ENCODE results near the gene RNF167. TPM values are rescaled to one million over a fixed set of nuclear protein-coding genes. Genes with fewer than 3 reads are reported as not detected.
A peak's percentile ranks its signal among the peaks of the same experiment; 100 is the strongest.

The RNF167 gene
- polyA plus RNA-seq, 3 donors: 136 to 139 (median 137) TPM

DNA sequence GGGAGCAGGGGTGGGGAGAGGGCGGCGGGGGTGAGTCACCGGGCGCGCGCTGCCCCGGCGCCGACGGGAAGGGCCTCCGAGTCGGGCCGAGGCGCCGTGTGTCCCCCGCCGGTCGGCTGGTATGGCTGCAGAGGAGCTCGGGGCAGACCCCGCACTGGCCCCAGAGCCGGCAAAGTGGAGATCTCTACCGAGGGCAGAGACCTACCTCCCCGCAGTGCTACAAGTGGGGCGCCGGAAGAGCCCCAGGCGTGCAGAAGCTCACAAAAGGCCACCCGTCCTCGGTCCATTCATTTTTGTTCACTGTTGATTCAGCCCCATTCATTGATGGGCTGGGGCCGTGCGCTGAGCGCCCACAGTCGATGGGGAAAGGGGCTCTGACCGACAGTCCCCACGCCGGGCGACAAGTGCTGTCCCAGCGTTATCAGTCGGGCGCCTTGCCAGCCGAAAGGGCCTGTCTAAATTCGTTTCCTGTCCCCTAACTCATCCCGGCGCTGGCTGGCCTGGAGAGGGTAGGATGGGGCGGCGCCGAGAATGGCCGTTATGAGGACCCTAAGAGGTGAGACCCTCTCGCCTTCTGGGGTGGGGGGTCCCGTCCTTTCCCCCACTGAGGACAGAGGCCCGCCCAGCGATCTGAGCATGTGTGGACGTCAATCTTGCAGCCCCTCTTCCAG is 10.1 kb downstream of the RNF167 start:
- no peak for DNase-seq (ENCODE audit: low read depth in 3 of 3, low spot score in 2 of 3)

DNA sequence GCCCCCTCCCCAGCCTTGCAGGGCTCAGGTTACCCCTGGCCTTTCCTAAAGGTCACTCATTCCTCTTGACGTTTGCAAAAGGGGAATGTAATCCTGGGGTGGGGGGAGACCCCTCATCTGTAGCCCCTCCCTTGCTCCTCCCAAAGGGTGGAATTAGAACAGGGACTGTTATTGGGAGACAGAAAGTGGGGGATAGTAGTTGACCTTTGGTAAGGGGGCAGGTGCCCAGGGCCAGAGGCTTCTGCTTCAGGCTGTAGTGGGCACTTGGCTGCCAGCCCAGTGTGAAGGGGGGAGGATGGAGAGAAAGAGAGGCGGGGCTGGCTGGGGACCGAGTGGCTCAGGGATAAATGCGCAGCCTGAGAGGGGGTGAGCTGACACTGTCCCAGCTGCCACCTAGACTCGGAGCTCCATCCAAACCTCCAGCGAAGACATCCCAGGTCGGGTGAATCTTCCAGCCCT is 10.7 kb downstream of the RNF167 start, which contains the start of gene ENO3:
Gene ENO3, plus strand, starts transcription at position 374 of the 459 bp plus-strand sequence. CDS start 711 bp downstream, outside the sequence.
- DNase-seq (ENCODE audit: low read depth in 3 of 3, low spot score in 2 of 3): no peak

DNA sequence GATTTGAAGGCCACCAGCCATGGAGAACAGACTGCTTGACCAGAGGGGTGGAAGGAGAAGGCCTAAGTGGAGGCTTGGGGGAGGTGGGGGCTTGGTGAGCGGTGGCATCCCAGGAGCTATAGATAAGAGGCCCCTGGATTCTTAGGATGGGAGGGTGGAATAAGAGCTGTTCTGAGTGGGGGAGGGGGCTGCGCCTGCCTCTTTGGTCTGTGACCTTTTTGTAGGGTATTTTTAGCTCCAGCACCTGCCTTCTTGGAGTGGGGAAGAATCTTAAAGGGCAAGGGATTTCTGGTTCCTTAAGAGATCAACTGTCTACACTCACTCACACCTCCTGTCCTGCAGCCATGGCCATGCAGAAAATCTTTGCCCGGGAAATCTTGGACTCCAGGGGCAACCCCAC is 11.4 kb downstream of the RNF167 start:
- no peak for DNase-seq (ENCODE audit: low read depth in 3 of 3, low spot score in 2 of 3)

DNA sequence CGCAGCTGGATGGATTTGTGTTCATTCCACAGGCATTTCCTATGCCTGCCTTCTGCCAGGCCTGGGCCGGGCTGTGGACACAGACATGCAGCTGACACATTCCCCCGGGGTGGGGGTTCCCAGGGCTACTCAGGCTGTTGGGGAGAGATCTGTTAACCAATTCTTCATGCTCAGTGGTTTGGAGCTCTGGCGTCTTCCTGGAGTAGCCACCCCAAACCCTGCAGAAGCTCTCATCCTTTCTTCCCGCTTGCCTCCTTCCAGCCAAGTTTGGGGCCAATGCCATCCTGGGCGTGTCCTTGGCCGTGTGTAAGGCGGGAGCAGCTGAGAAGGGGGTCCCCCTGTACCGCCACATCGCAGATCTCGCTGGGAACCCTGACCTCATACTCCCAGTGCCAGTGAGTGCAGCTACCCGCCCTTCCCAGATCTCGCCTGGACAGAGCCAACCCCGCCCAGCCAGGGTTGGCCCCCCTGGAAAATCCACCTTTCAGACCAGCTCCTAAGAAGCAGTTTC is 13.4 kb downstream of the RNF167 start:
- no peak for DNase-seq (ENCODE audit: low read depth in 3 of 3, low spot score in 2 of 3)

DNA sequence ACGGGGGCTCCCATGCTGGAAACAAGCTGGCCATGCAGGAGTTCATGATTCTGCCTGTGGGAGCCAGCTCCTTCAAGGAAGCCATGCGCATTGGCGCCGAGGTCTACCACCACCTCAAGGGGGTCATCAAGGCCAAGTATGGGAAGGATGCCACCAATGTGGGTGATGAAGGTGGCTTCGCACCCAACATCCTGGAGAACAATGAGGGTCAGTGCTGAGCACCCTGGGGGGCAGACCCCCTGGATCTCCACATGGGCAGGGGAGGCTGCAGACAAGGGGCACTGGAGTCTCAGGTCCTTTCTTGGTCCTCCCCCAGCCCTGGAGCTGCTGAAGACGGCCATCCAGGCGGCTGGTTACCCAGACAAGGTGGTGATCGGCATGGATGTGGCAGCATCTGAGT is 15.0 kb downstream of the RNF167 start:
- no peak for DNase-seq (ENCODE audit: low read depth in 3 of 3, low spot score in 2 of 3)

DNA sequence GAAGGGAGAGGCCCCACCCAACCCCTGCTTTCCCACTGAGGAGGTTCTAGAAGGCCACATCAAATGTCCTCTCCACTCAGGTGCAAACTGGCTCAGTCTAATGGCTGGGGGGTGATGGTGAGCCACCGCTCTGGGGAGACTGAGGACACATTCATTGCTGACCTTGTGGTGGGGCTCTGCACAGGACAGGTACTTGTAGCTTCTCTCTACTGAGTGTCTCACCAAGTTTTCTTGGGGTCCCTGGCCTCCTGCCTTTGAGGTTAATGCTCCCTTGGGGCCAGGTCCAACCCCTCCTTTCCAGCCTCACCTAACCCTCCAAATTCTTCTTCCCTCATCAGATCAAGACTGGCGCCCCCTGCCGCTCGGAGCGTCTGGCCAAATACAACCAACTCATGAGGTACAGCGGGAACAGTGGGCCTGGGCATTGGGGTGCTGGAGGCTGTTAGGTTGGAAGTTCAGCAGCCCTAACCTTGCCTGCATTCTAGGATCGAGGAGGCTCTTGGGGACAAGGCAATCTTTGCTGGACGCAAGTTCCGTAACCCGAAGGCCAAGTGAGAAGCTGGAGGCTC is 16.5 kb downstream of the RNF167 start:
- no peak for DNase-seq (ENCODE audit: low read depth in 3 of 3, low spot score in 2 of 3)

DNA sequence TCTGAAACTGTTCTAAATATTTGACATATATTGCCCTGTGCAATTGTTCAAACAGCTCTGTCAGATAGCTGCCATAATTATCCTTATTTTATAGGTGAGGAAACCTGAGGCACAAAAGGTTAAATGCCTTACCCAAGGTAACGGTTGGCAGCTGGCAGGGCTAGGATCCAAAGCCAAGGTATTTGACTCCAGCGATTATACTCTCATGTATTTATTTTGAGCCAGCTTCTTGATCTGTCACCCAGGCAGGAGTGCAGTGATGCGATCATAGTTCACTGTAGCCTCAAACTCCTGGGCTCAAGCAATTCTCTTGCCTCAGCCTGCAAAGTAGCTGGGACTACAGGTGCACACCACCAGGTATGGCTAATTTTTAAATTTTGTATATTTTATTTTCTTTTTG is 18.0 kb downstream of the RNF167 start:
- no peak for DNase-seq (ENCODE audit: low read depth in 3 of 3, low spot score in 2 of 3)

DNA sequence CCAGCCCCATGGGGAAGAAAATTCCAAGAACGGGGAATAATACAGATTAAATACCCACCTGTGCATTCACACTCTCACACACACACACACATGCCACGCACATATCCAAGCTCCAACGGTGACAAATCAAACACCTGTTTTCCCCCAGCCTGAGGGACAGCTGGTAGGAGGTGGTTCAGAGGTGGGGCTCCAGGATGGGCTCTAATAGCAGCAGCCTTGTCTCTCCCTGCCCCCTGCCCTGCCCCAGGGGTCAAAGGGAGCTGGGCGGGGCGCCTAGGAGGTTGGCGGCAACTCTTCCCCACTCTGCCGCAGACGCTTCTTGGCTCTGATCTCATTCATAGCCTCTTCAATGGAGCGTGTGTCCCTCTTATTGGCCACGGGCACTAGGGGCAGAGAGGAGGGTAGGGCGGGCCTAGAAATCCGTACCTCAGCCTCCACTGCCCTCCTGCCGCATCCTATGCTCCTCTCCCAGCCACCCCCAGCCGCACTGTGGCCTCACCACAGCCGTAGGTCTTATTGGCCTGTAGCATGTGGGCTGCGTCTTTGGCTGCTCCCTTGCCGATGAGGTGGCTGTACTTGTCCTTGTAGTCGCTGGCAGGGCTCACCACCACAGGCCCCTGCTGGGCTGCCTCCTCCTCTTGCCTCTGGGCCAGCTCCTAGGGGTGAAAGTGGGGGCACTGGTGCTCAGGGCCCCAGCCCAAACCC is 19.3 kb downstream of the RNF167 start:
- DNase-seq (ENCODE audit: low read depth in 3 of 3, low spot score in 2 of 3): no peak

DNA sequence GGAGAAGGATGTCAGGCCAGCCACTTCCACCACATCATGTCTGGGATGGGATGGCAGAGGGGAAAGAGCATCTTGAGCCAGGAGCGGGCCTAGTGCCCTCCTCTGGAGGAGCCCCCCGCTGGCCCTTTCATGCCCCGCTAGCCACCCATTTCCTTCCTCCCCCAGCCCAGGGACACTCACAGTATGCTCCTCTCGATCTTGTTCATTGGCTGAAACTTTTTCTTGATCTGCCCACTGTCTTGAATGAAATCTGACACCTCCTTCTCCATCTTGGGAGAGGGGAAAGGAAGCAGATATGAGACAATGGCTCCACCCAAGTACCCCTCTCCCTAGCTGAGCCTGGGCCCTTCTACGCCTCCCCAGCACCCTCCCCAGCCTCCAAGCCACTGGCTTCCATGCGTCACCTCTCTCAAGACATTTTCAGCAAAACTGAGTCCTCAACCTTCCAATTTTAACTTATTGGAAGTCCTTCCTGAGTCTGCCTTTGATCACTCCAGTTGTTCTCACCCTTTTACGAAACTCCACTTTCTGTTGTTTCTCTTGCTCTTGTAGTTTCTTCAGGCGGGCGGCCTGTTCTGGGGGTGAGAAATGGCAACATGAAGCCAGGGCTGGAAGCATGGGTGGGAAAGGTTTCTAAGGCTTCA is 20.3 kb downstream of the RNF167 start:
- no peak for DNase-seq (ENCODE audit: low read depth in 3 of 3, low spot score in 2 of 3)

DNA sequence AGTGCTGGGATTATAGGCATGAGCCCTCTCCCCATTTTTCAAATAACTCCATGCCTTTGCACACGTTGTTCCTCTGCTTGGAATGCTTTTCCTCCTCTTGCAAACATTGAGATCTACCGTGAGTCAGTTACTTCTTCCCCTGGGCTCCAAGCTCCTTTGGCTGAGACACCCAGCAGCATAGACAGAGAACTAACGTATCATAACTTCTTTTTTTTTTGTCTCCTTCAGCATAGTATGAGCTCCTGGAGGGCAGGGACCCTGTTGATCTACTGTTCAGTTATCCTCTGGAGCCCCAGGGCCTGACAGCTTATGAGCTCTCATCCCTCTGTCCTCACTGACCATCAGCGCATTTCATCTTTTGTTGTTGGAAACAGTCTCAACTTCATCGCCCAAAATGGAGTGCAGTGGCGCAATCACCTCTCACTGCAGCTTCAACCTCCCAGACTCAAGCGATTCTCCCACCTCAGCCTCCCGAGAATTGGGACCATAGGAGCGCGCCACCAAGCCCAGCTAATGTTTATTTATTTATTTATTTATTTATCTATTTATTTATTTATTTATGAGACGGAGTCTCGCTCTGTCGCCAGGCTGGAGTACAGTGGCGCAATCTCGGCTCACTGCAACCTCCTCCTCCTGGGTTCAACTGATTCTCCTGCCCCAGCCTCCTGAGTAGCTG is 25.4 kb downstream of the RNF167 start:
- DNase-seq (ENCODE audit: low read depth in 3 of 3, low spot score in 2 of 3): no peak

DNA sequence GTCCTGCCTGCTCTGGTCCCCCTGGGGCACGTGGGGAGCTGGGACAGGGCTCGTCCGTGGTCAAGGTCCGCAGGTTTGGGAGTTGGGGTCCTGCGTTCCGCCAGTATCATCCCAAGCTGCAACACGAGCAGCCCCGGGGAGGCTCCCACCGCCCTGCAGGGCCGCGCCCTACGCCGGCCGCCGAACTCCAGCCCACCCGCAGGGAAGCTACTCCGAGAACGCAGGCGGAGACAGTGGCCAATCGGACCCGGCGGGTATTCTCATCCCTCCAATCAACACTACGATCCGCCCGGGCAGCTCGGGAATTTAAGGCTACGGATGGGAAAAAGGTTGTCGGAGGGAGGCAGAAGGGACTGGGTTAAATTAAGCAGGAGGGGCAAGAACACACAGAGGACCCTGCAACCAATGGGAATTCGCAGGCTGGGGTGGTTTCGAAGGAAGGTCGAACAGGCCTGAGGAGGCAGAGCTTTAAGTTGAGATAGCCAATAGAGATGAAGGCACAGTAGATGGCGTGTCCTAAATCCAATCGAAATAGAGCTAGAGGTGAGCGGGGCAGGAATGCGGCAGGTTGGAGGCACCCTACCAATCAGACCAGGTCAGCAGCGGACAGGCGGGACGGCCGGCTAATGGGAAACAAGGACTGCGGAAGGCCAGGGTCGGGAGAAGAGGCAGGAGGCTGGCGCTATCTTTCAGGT is 26.9 kb downstream of the RNF167 start:
- DNase-seq (ENCODE audit: low read depth in 3 of 3, low spot score in 2 of 3): peak; percentile 98 to 99 (median 98)

DNA sequence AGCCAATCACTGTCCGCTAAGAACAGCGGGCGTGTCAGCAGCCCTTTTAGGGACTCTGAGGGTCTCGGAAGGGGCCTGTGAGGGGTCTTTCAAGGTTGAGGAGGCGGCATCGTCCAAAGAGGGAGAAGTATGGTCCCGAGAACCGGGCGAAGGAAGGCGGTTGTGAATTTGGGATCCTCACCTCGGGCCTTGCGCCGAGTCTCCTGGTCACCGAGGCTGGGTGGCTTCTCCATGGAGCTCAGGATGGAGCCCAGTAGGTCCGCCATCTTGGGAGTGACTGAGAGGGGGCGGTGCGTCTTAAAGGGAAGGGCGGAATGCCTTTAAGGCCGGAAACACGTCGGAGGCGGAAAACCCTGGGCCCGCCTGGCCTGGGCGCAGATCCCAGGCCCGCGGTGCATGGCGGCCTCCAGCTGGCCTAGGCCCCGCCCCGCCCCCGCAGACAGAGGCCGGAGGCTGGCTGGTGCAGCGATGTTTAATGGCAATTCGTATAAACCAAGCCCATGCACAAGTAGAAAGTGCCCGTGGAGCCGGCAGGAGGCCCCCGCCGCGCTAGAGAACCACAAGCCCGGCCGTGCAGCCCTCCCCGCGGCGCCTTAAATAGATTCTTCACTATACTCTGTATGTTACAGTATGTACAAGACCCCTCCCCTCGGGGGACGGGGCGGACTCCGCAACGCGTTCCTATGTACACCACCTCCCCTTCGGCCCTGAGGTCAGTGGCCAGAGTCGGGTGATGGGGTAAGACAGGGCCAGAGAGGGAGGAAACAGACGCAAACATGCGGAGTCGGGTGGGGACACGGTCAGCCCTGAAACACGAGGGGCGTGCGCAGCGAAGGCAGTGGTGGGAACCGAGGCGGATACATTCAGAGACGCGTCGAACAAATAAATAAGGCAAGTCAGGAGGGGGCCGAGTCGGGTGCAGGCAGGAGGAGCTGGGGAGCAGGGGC is 27.7 kb downstream of the RNF167 start, which contains the start of gene SPAG7:
Gene SPAG7, minus strand, starts transcription at position 279 of the 947 bp plus-strand sequence. Its CDS starts 13 bp downstream, at position 266.
- DNase-seq (ENCODE audit: low read depth in 3 of 3, low spot score in 2 of 3): peak; percentile 94 to 99 (median 99)

DNA sequence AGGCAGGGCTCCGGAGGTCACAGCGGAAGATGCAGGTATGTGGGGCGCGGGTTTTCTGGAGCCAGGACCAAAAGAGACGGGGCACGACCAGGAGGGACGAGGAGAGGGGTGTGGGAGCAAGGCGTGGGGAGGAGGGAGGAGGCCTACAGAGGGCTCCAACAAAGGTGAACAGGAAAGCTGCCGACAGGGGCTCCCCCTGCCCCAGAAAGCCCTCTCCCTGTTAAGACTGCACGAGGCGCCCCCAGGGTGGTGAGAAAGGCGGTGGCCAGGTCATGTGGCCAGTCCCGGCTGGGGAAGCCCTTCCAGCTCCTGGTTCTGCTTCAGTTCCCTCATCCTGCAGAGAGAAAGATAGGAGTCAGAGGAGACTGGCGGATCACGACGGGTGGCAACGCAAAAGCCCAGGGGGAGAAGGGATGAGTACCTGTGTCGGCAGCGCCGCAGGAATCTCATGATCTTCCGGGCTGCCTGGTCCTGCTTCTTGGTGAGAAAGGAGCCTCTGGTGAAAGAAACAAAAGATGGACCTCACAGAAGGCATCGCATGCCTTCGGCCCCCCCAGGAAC is 28.5 kb downstream of the RNF167 start:
- no peak for DNase-seq (ENCODE audit: low read depth in 3 of 3, low spot score in 2 of 3)

DNA sequence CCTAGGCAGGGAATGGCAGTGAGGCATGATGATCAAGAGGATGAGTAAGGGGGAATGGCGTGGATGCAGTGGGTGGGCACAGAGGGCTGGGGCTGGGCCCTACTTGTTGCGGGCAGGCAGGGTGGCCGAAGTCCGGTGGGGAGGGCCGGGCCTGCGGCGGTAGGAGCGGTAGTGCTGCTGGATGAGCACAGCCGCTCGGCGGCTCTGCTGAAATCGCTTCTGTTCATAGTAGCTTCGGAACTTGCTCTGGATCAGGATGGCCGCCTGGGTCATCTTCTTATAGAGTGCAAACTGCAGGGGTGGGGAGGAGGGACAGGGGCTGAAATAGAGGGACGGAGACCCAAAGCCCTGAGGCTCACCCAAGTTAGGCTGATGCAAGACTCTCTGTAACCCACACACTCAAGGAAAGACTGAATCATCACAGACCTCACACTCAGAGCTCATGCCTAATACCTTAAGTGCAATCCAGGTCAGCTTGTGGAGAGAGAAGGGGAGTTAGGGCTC is 29.0 kb downstream of the RNF167 start:
- no peak for DNase-seq (ENCODE audit: low read depth in 3 of 3, low spot score in 2 of 3)

DNA sequence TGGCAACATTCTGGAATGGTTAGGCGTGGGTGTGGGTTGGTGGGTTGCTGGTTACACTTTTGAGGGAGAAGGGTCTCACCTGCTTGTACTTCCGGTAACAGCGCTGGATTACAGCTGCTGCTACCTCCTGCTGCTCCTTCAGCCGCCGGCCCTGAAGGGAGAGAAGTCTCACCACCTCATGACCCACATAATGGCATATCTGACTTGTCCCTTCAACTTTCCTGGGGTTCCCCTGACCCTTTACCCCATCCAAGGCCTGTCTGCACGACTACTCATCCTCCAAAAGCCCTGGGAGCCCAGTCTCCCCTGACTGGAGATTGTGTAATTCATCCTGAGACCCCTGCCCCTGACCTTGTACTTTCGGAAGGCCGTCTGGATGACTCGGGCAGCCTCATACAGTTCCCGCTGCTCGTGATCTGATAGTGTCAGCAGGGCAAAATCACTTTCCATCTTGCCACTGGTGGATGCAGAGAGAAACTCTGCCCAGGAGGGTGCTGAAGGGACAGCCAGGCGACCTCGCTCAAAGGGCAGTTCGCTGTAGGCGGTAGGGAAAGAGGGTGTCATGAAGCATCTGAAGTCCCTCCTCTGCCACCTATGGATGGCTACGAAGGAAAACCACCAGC is 29.6 kb downstream of the RNF167 start:
- no peak for DNase-seq (ENCODE audit: low read depth in 3 of 3, low spot score in 2 of 3)

DNA sequence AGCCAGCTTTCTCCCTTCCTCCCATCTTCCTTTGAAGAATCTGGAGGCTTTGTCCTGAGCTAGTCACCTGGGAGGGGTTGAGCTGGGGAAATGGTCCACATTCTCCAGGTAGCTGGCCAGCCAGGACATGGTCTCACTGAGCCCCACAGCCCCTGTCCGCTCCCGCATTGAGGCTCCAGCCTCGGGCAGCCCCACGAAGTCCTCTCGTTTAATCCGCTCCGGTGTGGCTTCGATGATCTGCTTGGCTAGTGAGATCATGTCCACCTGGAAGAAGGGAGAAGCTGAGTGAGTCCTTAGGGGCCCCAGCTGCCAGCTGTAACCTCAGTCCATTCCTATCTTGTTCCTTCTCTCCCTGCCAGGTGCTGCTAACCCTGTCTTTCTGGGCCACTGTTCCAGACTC is 30.2 kb downstream of the RNF167 start:
- no peak for DNase-seq (ENCODE audit: low read depth in 3 of 3, low spot score in 2 of 3)

DNA sequence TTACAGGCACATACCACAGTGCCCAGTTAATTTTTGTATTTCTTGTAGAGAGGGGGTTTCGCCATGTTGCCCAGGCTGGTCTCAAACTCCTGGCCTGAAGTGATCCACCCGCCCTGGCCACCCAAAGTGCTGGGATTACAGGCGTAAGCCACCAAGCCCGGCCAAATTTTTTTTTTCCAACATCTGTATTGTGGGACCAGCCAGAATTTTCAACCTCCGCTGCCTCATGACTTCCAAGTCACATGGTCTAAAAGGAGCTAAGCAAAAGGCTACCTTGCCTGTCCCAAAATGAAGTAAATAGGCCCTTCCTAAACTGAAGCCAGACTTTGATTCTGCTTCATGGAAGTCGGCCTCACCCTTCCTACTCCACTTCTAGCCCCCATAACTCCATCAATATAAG is 31.8 kb downstream of the RNF167 start:
- DNase-seq (ENCODE audit: low read depth in 3 of 3, low spot score in 2 of 3): no peak

DNA sequence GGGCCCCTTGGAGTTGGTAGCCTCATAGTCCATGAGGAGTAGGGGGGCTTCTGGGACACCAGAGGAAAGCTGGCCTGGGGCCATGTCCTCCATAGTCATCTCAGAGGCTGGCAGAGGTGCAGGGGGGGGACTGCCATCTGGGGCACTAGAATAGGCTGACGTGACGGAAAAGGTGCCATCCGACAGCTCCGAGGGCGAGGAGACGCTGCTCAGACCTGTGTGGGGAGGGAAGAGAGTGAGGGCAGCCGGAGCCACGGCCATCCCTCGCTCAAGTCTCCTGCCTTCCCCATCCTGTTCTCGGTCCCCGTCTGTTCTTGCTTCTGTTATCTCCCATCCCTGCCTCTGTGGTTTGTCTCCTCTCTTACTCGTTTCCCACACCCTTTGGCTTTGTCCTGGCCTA is 32.3 kb downstream of the RNF167 start:
- DNase-seq (ENCODE audit: low read depth in 3 of 3, low spot score in 2 of 3): no peak
